HG02759 (cell line): ENCODE measurements around the gene TMEM135.
"Not testable (repeated sequence)": the region's sequence is repeated elsewhere in the genome, so short reads cannot be mapped to it uniquely, and the experiment has no call there.

Source experiments
- ATAC-seq: cut with Tn5 transposase; IDR thresholded peaks from one replicate; pipeline ENCODE4 v1.9.1; 2021; ENCODE audit warnings: mild to moderate bottlenecking, moderate library complexity; ENCODE audit not compliant: unreplicated experiment

The TMEM135 gene

DNA sequence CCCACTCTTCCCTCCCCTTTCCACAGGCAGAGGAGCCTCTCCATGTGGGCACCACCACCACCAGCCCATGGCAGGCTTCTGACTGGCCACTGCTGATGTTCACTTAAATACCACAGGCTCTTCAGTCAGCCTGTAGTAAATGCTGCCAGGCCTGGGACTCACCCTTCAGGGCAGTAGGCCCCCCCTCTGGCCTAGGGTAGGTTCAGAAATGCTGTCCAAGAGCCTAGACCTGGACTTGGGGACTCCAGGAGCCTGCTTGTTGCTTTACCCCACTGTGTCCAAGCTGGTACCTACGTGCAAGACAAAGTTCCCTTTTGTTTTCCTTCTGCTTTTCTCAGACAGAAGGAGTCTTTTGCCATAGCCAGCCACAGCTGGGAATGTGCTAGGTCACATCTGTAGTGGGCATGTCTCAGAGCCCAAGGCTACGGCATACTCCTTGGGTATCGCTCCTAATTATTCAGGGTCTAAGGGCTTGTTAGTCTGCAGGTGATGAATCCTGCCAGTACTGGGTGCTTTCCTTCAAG is 38.6 kb downstream of the TMEM135 start:
- no peak for ATAC-seq

DNA sequence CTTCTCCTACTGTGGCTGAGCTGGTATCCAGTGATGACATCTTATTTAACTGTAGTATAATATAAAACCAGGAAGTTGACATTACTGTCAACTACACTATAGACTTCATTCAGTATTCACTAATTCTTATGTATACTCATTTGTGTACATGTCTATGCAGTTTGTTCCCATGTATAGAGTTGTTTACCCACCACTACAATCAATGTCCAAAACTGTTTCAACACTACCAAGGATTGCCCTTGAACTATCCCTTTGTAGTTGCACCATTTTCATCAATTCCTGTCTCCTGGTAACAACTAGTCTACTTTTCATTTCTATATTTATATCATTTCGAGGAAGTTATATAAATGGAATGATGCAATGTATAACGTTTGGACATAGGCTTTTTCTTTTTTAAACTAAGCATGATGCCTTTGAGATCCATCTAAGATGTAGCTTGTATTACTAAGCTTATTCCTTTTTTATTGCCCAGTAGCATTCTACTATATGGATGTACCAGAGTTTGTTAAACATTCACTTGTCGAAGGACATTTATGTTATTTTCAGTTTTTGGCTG is 39.2 kb downstream of the TMEM135 start:
- ATAC-seq: no peak

DNA sequence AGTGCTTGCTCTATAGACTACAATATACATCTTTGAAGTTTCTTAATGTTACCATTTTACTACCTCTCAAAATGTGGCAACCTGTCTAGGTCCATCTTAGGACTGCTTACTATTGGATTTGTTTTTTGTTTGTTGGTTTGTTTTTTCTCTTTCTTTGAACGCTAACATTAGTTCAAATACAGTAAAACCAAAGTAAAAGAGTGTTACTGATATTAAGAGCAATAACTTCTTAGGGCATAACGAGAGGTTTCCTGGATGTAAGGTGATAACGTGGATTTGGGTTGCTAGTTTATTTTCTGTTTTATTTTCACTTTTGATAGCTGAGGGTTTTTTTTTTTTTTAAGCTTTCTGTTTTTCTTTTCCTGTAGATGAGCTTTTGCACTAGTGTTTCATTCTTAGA is 43.6 kb downstream of the TMEM135 start:
- ATAC-seq: peak; percentile 66

DNA sequence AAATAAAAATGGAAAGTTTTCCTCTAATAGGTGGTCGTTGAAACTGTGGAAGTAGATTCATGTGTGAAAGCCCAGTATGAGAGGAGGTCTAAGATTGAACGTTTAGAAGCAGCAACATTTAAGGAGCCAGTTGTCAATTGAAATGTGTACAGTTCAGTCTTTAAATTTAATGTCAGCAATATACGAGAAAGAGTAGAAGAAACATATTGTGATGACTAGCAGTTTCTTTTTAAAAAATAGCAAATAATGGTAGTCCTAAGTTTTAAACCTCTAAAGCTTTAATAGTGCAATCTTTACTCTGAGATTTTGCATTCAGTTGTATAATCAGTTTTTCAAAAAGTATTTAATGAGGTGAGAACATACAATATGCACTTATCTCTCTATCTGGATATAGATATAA is 44.9 kb downstream of the TMEM135 start:
- ATAC-seq: no peak

DNA sequence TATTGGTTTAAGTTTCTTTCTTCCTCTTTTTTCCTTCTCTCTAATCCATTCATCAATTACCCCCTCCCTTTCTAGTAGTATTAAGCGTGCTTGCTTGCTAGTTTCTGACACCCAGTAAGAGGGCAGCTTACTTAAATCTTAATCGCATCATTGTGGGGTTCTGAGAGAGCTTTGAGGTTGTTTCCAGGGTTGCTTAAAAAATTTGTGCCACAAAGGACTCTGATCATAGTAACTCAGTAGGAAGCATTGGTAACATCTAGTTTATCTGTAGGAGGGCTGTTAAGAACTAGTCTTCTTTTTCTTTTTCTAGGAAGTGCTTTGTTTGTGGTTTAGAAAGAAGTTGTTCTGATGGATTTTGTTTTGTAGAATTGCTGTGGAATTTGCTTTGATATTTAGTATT is 45.3 kb downstream of the TMEM135 start:
- no peak for ATAC-seq

DNA sequence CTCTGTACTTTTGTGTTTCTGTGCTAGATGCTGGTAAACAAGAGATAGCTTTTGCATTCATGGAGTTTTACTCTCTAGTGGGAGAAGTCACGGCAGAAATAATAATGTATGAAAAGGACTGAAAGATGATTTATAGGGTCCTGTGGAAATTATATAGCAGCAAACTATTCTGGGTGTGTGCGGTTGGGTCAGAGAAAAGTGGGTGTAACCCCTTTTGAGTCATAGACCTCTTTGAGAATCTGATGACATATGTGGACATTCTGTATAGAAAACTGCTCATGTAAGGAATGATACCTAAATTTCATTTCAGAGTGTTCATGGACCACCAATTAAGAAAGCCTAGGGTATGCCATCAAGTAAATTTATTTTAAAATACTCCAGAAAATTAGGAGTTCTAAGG is 54.4 kb downstream of the TMEM135 start:
- no peak for ATAC-seq

DNA sequence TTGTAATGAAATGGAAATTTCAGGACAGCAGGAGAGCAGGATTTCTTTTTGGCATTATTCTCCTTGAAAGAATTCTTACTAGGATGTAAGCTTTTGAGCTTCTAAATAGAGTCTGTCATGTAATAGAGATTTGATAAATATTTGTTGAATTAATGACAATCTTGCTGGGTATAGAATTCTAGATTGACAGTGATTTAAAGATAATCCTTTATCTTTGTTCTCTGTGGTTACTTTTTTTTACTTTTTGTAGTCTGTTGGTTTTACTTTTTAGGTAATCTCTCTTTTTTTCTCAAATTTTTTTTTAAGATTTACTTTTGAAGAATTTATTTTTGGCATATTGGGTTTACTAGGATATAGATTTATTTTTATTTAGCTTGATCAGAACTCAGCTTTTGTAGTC is 54.8 kb downstream of the TMEM135 start:
- no peak for ATAC-seq

DNA sequence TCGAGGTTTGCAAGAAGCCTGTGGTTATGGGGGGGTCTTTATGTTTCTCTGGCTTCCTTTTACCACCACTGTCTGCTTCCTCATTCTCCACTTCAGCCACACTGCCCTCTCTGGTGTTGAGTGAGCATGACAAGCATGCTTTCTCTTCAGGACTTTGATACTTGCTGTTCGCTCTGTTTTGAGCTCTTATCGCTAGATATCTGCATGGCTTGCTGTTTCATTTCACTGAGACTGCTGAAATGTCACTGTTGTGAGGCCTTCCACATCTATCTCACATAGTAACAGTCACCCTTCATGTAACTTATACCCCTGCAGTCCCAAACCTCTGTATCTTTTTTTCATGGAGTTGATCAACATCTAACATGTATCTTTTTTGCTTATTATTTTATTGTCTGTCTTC is 59.8 kb downstream of the TMEM135 start:
- ATAC-seq: peak; percentile 97

DNA sequence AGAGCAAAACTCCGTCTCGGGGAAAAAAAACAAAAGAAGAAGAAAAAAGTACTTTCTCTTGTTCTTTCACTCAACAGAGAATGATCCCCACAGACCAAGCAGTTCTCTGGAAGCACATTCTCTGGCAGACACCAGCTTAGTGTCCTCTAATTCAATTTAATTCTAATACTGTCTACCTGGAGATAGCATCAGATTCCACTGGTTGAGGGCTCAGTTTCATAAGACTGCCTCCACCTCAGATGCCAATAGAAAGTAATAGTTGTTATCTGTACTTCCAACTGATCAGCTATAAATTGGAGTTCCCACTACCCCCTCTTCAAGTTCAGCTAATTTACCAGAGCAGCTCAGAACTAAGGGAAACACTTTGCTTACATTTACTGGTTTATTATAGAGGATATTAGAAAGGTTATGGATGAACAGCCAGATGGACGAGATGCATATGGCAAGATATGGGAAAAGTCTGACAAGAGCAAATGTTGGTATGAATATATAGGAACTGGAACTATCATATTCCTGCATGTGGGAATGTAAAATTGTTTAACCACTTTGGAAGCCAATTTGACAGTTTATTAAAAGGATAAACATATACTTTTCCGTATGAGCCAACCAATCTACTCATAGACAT is 64.3 kb downstream of the TMEM135 start:
- no peak for ATAC-seq

DNA sequence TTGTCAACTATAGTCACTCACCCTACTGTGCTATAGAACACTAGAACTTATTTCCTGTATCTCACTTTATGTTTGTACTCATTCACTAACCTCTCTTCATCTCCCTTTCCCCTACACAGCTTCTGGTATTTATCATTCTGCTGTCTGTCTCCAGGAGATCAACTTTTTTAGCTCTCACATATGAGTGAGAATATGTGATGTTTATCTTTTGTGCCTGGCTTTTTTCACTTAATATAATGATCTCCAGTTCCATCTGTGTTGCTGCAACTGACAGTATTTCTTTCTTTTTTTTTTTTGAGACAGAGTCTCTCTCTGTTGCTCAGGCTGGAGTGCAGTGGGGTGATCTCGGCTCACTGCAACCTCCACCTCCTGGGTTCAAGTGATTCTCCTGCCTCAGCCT is 68.1 kb downstream of the TMEM135 start:
- not testable (repeated sequence) for ATAC-seq

DNA sequence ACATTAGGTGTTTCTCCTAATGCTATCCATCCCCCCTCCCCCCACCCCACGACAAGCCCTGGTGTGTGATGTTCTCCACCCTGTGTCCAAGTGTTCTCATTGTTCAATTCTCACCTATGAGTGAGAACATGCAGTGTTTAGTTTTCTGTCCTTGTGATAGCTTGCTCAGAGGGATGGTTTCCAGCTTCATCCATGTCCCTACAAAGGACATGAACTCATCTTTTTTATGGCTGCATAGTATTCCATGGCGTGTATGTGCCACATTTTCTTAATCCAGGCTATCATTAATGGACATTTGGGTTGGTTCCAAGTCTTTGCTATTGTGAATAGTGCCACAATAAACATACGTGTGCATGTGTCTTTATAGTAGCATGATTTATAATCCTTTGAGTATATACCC is 69.6 kb downstream of the TMEM135 start:
- not testable (repeated sequence) for ATAC-seq

DNA sequence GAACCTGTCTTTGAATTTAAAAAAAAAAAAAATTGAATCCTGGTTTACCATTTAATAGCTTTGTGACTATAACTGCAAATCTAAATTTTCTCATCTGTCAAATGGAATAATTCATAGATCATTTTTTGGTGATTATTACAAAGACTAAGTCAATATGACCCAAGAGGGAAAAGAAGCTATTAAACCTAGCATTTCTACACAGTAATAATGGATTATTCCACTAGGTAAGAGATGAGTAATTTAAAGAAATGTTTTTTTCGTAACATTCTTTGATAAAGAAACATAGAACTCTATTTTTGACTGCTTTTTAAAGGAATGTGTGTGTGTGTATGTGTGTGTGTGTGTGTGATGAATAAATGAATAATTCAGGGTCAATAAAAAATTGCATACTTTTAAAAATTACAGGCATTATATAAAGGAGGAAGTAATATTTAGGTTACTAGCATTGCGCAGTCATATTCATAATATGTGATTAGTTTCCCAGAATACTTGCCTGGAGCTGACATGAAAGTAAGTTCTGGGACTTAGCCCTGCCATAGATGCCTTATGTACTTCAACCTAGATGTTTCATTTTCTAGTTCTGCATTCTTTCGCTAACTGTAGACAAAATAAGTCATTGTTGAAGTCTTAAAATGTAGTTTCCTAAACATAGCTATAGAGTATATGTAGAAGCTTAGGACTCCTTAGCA is 72.9 kb downstream of the TMEM135 start:
- no peak for ATAC-seq

DNA sequence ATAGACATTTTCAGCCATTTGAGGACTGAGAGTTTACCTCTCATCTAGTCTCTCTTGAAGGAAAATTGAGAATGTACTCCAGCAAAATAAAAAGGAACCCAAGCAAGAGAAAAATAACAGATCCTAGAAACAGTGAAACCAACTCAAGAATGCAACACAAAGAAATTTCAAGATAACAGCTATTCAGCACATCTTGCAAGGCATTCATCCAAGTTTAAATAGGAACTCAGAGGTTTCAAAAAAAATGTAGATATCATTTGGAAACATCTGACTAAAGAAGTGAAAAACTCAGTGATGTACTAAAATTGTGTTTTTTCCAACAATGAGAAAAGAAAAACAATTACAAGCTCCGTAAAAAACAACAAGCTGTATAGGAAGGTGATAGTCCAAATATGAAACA is 76.4 kb downstream of the TMEM135 start:
- ATAC-seq: no peak

DNA sequence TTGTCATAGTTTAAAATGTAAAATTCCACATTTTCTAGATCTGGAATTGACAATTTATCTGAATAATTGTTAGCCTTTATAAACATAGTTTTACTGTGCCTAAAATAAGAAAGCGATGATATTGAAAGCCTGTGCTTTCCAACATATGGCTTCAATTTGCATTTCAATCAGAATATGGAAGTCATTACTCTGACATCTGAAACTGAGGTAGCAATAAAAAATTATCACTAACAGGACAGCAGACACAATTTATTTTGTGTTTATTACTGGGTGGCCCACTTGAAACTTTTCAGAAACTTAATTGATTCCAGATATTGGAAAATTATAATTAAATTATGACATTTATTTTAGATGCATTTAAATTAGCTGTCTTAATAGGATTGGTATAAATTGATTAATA is 78.5 kb downstream of the TMEM135 start:
- ATAC-seq: no peak

DNA sequence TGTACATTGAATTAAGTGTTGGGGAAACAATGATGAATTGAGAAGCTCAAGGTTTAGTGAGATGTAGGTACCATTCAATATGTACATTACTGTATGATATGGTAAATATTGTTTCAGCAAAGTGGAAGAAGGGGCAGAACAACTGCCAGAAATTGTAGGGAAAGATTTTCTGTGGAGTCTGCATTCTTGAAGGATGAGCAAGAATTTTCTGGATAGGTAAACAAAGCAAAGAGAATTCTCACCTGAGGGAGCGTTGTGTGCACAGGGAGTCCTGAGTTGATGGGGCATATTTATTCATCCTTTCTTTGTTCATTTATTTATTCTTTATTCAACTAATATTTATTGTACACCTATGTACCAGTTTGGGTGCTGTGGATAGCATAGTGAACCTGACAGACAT is 83.2 kb downstream of the TMEM135 start:
- ATAC-seq: no peak

DNA sequence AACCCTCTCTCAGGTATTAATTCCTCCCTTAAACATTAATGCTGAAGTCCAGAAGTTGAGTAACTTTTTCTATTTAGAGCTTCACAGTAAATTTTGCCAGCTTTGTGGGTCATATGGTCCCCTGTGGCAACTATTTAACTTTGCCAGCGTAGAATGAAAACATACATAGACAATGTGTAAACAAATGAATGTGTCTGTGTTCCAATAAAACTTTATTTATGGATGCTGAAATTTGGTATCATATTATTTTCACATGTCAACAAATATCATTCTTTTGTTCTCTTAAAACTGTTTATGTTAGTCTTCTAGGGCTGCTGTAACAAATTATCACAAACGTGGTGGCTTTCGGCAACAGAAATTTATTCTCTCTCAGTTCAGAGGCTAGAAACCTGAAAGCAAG is 85.1 kb downstream of the TMEM135 start:
- no peak for ATAC-seq

DNA sequence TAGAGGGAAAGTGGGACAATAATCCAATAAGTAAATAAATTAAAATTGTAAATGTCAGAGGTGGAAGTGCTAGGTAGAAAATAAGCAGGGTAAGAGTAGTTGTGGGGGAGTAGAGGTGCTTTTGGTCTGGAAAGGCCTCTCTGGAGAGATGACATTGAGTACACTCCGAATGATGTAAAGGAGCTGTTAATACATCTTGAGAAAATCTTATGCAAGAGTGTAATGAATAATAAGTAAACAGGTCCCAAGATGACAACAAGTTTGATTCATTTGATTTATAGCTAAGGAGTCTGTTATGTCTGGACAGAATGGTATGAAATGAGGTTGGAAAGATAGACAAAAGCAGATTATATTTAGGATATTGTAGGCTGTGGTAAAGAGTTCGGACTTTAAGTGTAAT is 87.5 kb downstream of the TMEM135 start:
- ATAC-seq: no peak

DNA sequence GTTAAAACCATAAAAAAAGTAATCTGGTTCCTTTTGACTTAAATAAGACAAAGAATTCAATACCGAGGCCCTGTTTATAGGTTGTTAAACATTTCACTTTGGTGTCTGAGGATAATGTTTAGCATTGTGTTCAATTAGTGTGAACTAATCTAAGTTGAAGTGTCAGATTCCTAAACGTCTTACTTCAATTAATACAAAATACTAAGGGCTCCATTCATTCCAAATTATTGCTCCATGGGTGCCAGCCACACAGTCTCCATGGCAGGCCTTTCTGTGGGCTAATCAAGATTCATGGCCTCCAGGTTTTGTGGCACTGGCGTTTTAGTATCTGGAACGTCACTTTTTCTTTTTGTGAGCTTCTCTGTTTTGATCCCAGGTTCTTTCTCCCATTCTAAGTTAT is 89.4 kb downstream of the TMEM135 start:
- no peak for ATAC-seq

DNA sequence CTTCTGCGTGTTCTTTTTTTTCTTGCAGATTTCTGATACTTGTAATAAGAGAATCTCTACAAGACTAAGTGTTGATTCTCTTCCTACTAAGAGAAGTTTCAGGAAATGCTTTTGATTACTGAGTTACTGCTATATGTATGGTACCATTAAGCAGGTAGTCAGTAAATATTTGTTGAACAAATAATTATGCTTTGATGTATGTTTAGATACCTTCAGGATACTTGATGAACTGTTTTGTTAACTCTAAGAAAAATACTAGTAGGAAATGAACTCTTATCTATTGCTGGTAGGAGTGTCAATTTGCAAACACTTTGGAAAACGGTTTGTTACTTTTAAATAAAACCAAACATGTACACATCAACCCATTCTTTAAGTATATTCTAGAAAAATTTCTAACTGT is 90.6 kb downstream of the TMEM135 start:
- ATAC-seq: no peak

DNA sequence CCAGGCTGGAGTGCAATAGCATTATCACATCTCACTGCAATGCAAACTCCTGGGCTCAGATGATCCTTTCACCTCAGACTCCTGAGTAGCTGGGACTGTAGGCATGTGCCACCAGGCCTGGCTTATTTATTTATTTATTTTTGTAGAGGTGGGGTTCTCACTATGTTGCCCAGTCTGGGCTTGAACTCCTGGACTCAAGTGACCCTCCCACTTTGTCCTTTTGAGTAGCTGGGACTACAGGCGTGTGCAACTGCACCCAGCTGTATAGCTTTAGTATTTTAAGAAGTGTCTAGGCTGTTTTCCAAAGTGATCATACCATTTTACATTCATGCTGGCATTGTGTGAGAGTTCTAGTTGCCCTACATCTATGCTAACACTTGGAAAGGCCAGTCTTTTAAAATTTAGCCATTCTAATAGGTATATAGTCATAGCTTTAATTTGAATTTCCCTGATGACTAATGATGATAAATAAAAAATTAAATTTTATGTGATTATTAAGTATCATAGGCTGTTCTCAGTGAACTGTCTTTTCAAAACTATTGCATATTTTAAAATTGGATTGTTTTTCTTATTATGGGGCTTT is 96.9 kb downstream of the TMEM135 start:
- no peak for ATAC-seq

DNA sequence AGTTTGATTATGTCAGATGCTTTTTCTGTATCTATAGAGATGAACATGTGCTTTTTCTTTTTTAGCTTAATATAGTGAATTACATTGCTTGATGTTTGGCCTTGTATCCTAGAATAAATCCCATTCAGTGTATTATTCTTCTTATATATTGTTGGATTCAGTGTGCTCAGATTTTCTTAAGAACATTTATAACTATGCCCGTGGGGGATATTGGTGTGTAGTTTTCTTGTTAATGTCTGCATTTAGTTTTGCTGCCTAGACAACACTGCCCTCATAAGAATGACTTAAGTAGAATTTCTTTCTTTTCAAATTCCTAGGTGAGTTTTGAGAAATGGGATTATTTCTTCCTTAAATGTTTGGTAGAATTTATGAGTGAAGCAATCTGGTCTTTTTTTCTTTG is 98.5 kb downstream of the TMEM135 start:
- ATAC-seq: no peak

DNA sequence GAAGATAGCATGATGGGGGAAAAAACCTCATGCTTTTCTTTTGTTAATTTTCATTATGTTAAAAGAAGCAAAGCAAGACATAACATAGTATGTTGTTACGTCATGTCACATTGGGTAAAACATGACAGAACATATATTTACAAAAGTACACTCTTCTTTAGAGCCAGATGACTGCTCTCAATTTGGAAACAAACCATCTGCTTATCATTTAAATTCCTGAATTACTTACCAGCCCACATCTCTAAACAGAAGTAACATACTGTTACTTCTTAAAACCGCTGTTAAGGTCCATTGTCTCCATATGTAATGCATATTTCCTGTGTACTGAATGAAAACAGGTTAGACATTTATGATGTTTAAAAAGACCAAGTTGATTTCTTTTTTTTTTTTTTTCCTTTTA is 100.0 kb downstream of the TMEM135 start:
- ATAC-seq: no peak
